ENCODE data around the gene NIPAL1. TPM values are rescaled to one million over a fixed set of nuclear protein-coding genes. Genes with fewer than 3 reads are reported as not detected.

NIPAL1 gene
- total RNA-seq, 1 donor from 2014 or later, result 12.1 TPM

DNA sequence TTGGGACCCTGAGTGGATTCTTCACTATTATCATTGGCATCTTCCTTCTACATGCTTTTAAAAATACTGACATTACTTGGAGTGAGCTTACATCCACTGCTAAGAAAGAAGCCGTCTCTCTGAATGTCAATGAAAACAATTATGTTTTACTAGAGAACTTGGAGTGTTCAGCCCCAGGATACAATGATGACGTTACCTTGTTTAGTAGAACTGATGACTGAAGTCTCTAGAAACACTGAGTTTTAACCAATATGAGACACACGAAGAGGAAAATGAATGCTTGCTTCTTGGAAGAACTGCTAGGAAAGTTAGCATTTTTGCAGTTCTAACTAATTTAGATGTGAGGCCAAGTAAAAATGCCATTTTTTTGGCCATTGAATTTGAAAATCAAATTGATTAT, 19.4 kb downstream of the NIPAL1 start:
- H3K27me3 Mint-ChIP-seq (ENCODE audit: low read depth), result no peaks in the 10 kb centered on the region
- H3K36me3 Mint-ChIP-seq, result peaks cover 22% of the 10 kb centered on the region
- H3K4me1 Mint-ChIP-seq, result peaks cover 15% of the 10 kb centered on the region
- no peak overlapping the region for H3K27ac Mint-ChIP-seq
- H3K4me3 Mint-ChIP-seq, result no peak overlapping the region
- DNase-seq (ENCODE audit: low spot score in 2 of 2, unreplicated experiment in 2 of 2), result no peak
- TF ChIP-seq, protein P1, sequence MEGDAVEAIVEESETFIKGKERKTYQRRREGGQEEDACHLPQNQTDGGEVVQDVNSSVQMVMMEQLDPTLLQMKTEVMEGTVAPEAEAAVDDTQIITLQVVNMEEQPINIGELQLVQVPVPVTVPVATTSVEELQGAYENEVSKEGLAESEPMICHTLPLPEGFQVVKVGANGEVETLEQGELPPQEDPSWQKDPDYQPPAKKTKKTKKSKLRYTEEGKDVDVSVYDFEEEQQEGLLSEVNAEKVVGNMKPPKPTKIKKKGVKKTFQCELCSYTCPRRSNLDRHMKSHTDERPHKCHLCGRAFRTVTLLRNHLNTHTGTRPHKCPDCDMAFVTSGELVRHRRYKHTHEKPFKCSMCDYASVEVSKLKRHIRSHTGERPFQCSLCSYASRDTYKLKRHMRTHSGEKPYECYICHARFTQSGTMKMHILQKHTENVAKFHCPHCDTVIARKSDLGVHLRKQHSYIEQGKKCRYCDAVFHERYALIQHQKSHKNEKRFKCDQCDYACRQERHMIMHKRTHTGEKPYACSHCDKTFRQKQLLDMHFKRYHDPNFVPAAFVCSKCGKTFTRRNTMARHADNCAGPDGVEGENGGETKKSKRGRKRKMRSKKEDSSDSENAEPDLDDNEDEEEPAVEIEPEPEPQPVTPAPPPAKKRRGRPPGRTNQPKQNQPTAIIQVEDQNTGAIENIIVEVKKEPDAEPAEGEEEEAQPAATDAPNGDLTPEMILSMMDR (IDR thresholded peaks at IDR 0.05; ENCODE audit: unreplicated experiment), result no peak
- H3K9me3 Mint-ChIP-seq, result no peaks in the 10 kb centered on the region

DNA sequence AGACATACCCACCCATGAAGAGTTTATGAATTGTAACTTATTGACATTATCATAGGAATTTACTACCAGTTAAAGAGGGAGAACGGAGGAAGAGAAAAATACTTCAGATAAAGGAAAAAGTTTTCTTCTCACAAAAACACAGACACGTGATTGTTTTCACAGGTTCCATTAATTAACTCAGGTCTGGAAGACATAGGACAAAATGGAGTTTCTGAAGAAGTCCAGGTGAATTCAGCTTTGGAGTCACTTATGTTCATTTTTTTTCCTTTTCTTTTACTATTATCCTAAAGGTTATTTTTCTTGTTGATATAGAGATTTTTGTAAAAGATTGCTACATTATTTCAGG, 20.5 kb downstream of the NIPAL1 start:
- Mint-ChIP-seq H3K4me3 (no peak overlapping the region), H3K4me1 (peaks cover 16% of the 10 kb centered on the region), H3K9me3 (no peaks in the 10 kb centered on the region), H3K27ac (no peak overlapping the region), H3K27me3 (ENCODE audit: low read depth) (no peaks in the 10 kb centered on the region), H3K36me3 (peaks cover 22% of the 10 kb centered on the region)
- no peak for DNase-seq (ENCODE audit: low spot score in 2 of 2, unreplicated experiment in 2 of 2)
- TF ChIP-seq, protein P1 (IDR thresholded peaks at IDR 0.05; ENCODE audit: unreplicated experiment), result no peak

DNA sequence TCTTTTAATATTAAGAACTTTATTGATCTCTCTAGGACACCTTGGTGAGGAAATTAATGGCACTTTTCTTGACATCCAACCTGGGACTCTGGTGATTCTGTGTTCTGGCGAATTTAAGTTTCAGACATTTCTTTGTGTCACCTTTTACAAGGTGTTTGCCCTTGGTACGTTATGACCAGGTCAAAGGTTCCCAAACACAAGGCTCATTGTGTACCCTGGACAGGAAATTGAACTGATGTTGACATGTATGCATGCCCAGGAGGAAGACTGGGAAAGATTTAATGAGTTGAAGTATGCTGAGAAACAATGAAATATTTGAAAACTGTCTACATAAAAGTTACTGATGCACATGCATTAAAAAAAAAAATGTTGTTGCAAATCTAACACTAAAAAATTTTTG, 22.1 kb downstream of the NIPAL1 start:
- Mint-ChIP-seq H3K4me3 (no peak overlapping the region), H3K27me3 (ENCODE audit: low read depth) (no peaks in the 10 kb centered on the region), H3K9me3 (no peaks in the 10 kb centered on the region), H3K4me1 (peaks cover 16% of the 10 kb centered on the region), H3K36me3 (peaks cover 22% of the 10 kb centered on the region), H3K27ac (no peak overlapping the region)
- TF ChIP-seq, protein P1 (IDR thresholded peaks at IDR 0.05; ENCODE audit: unreplicated experiment), result no peak
- DNase-seq (ENCODE audit: low spot score in 2 of 2, unreplicated experiment in 2 of 2), result no peak

DNA sequence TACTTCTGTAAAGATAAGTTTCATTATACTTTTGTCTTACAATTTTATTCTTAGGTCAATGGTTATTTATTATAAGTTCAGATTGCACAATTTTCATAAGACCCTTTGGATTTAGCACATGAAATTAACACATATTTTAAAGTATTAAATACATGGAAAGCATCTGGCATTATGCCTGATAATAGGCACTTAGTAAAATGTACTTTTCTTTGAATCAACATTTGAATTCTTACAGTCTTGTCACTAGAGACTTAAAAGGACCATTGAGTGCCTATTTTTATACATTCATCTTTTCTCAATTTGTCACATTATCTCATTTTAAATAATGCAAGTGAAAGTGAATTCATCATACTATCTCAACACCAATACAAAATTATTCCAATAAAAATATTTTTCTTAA, 23.0 kb downstream of the NIPAL1 start:
- H3K4me3 Mint-ChIP-seq, result no peak overlapping the region
- H3K4me1 Mint-ChIP-seq, result peaks cover 16% of the 10 kb centered on the region
- no peaks in the 10 kb centered on the region for H3K9me3 Mint-ChIP-seq
- H3K27ac Mint-ChIP-seq, result no peak overlapping the region
- TF ChIP-seq, protein P1 (IDR thresholded peaks at IDR 0.05; ENCODE audit: unreplicated experiment), result no peak
- no peak for DNase-seq (ENCODE audit: low spot score in 2 of 2, unreplicated experiment in 2 of 2)
- H3K36me3 Mint-ChIP-seq, result peaks cover 22% of the 10 kb centered on the region
- H3K27me3 Mint-ChIP-seq (ENCODE audit: low read depth), result no peaks in the 10 kb centered on the region

DNA sequence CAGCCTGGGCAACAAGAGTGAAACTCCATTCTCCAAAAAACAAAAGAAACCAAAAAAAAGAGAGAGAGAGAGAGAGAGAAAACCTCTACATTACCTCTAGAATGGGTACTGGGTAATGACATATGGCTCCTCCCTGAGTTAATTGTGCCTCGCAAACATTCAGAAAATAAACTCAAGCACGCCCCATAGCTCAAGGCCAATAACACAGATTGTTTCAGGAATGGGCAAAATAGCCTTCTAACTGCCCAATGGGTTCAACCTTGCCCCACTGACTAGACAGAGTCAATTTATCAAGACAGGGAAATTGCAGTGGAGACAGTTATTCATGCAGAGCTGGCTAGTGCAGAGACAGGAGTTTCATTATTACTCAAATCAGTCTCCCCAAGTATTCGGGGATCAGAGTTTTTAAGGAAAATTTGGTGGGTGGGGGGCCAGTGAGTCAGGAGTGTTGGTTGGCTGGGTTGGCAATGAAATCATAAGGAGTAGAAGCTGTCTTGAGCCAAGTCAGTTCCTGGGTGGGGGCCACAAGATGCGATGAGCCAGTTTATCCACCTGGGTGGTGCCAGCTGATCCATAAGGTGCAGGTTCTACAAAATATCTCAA, 25.1 kb downstream of the NIPAL1 start:
- Mint-ChIP-seq H3K27me3 (ENCODE audit: low read depth) (no peaks in the 10 kb centered on the region), H3K4me3 (no peak overlapping the region), H3K9me3 (no peaks in the 10 kb centered on the region), H3K27ac (no peak overlapping the region), H3K4me1 (peaks cover 16% of the 10 kb centered on the region), H3K36me3 (peaks cover 4% of the 10 kb centered on the region)
- TF ChIP-seq, protein P1 (IDR thresholded peaks at IDR 0.05; ENCODE audit: unreplicated experiment), result no peak
- DNase-seq (ENCODE audit: low spot score in 2 of 2, unreplicated experiment in 2 of 2), result no peak

DNA sequence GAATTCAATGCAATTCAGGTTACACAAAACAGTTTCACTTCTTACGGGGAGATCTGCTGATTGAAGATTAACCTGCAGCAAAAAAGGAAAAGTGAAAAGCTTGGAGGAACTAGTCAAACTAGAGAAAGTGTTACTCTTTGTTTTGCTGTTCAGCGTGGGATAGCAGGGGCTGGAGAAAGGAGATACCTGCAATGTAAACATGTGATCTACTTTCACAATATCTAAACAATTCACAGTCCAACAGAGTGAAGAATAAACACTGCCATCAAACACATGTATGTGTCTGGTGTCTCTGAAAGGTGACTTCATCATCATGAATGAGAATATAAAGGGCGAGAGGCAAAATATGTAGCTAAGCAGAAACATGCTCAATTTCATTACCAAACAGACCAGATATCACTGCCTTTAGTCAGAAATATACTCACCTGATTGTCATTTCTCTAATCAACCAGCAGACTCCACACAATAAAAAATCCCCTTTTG, 26.4 kb downstream of the NIPAL1 start:
- Mint-ChIP-seq H3K27me3 (ENCODE audit: low read depth) (no peaks in the 10 kb centered on the region), H3K27ac (peak overlapping the region; percentile 3), H3K36me3 (peaks cover 2% of the 10 kb centered on the region), H3K4me3 (no peak overlapping the region), H3K9me3 (no peaks in the 10 kb centered on the region), H3K4me1 (peaks cover 16% of the 10 kb centered on the region)
- no peak for DNase-seq (ENCODE audit: low spot score in 2 of 2, unreplicated experiment in 2 of 2)
- TF ChIP-seq, protein P1 (IDR thresholded peaks at IDR 0.05; ENCODE audit: unreplicated experiment), result no peak

Measured in mesothelial cell of epicardium (in vitro differentiated cells).